ENCODE measurements around the gene PPP1R13B. TPM values are rescaled to one million over a fixed set of nuclear protein-coding genes. Genes with fewer than 3 reads are reported as not detected.

Gene PPP1R13B
- total and polyA plus RNA-seq, 2 experiments from 2014 or later: 9.4 to 20.2 TPM

- H3K4me3 ChIP-seq: no peak overlapping the region
- no peaks in the 10 kb centered on the region for H3K9me3 ChIP-seq (ENCODE audit: low read depth)
- 89% methylated on average over 15 of the region's 15 CpGs for WGBS (ENCODE audit: low lambda C conversion rate, missing lambda C conversion rate)
- H3K4me2 ChIP-seq: no peak overlapping the region
- no peak for TF ChIP-seq EZH2phosphoT487 (IDR thresholded peaks at IDR 0.05; ENCODE audit: low read depth, severe bottlenecking, unreplicated experiment)
- H3K27me3 ChIP-seq: no peaks in the 10 kb centered on the region
- no peaks in the 10 kb centered on the region for H3K79me2 ChIP-seq
- peak; percentile 1 for DNase-seq (ENCODE audit: low spot score)
- H3K36me3 ChIP-seq (replicated peaks; ENCODE audit: insufficient read depth, low read depth): no peaks in the 10 kb centered on the region
- no peaks in the 10 kb centered on the region for H4K20me1 ChIP-seq (ENCODE audit: insufficient read depth, poor library complexity, severe bottlenecking)
- H3K9me2 ChIP-seq (replicated peaks; ENCODE audit: insufficient read depth): no peaks in the 10 kb centered on the region
- no peak overlapping the region for H3K27ac ChIP-seq
- no peaks in the 10 kb centered on the region for H3K4me1 ChIP-seq (ENCODE audit: insufficient read depth)
- H2AFZ ChIP-seq: no peak overlapping the region
These were observed 102.6 kb downstream of the PPP1R13B start for GRCh38 chr14:103744621-103745395.

GRCh38 chr14:103743691-103744090 lies 103.7 kb downstream of the PPP1R13B start:
- Histone ChIP-seq H3K9me3 (ENCODE audit: low read depth) (no peaks in the 10 kb centered on the region), H2AFZ (no peak overlapping the region), H3K4me1 (ENCODE audit: insufficient read depth) (no peaks in the 10 kb centered on the region), H3K36me3 (replicated peaks; ENCODE audit: insufficient read depth, low read depth) (no peaks in the 10 kb centered on the region), H4K20me1 (ENCODE audit: insufficient read depth, poor library complexity, severe bottlenecking) (no peaks in the 10 kb centered on the region), H3K79me2 (no peaks in the 10 kb centered on the region), H3K9me2 (replicated peaks; ENCODE audit: insufficient read depth) (no peaks in the 10 kb centered on the region), H3K4me3 (no peak overlapping the region), H3K27ac (no peak overlapping the region), H3K27me3 (no peaks in the 10 kb centered on the region), H3K4me2 (no peak overlapping the region)
- DNase-seq (ENCODE audit: low spot score): peak; percentile 5
- 94% methylated on average over 15 of the region's 15 CpGs for WGBS (ENCODE audit: low lambda C conversion rate, missing lambda C conversion rate)
- TF ChIP-seq, protein P1, sequence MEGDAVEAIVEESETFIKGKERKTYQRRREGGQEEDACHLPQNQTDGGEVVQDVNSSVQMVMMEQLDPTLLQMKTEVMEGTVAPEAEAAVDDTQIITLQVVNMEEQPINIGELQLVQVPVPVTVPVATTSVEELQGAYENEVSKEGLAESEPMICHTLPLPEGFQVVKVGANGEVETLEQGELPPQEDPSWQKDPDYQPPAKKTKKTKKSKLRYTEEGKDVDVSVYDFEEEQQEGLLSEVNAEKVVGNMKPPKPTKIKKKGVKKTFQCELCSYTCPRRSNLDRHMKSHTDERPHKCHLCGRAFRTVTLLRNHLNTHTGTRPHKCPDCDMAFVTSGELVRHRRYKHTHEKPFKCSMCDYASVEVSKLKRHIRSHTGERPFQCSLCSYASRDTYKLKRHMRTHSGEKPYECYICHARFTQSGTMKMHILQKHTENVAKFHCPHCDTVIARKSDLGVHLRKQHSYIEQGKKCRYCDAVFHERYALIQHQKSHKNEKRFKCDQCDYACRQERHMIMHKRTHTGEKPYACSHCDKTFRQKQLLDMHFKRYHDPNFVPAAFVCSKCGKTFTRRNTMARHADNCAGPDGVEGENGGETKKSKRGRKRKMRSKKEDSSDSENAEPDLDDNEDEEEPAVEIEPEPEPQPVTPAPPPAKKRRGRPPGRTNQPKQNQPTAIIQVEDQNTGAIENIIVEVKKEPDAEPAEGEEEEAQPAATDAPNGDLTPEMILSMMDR (IDR thresholded peaks at IDR 0.05; ENCODE audit: poor library complexity): no peak
- TF ChIP-seq EZH2phosphoT487 (IDR thresholded peaks at IDR 0.05; ENCODE audit: low read depth, severe bottlenecking, unreplicated experiment) (no peak), EZH2 (IDR thresholded peaks at IDR 0.05; ENCODE audit: borderline replicate concordance) (no peak)

DNA sequence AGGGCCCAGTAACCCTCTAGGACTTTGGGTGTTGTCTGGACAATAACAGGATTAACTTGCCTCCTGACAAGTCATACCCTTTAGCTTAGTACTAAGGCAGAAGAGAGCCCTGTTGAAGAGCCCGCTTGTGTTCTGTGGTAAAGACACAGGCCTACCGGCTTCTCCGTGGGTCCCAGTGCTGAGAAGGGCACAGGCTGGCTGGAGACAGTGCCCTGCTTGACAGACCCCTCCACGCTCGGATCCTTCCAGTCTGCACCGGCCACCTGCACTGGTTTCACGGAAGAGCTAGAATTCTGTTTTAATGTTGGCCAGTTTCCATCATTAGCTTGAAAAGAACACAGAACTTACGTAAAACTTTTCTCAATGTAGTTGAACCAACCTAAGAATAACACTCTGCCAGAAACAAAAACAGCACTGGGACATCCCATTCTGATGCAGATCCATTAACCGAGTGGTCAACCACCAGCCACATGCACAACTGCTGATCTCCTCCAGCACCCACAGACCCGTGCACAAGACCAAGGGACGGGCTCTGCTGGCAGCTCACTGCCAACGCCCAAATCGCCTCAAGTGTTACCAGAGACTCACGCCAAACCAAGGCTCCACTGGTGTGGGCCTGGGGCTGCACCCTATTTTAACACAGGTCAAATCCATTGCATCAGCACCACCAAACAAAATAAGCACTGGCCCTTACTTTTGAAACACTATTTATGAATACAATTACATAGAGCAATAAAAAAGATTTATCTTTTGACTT lies 104.7 kb downstream of the PPP1R13B start:
- Histone ChIP-seq H4K20me1 (ENCODE audit: insufficient read depth, poor library complexity, severe bottlenecking) (no peaks in the 10 kb centered on the region), H3K9me3 (ENCODE audit: low read depth) (no peaks in the 10 kb centered on the region), H3K4me1 (ENCODE audit: insufficient read depth) (no peaks in the 10 kb centered on the region)

More for the DNA sequence above, 104.7 kb downstream of the PPP1R13B start:
- no peaks in the 10 kb centered on the region for H3K9me2 ChIP-seq (replicated peaks; ENCODE audit: insufficient read depth)
- no peak overlapping the region for H3K27ac ChIP-seq
- 97% methylated on average over 14 of the region's 14 CpGs for WGBS (ENCODE audit: low lambda C conversion rate, missing lambda C conversion rate)
- no peak for DNase-seq (ENCODE audit: low spot score)
- H3K4me2 ChIP-seq: no peak overlapping the region
- TF ChIP-seq, protein P1 (IDR thresholded peaks at IDR 0.05; ENCODE audit: poor library complexity): no peak
- TF ChIP-seq EZH2 (IDR thresholded peaks at IDR 0.05; ENCODE audit: borderline replicate concordance) (no peak), EZH2phosphoT487 (IDR thresholded peaks at IDR 0.05; ENCODE audit: low read depth, severe bottlenecking, unreplicated experiment) (no peak)
- no peak overlapping the region for H3K4me3 ChIP-seq
- H2AFZ ChIP-seq: no peak overlapping the region
- no peaks in the 10 kb centered on the region for H3K36me3 ChIP-seq (replicated peaks; ENCODE audit: insufficient read depth, low read depth)
- H3K79me2 ChIP-seq: no peaks in the 10 kb centered on the region
- H3K27me3 ChIP-seq: no peaks in the 10 kb centered on the region
